ENCODE results near the gene TPR.

DNA sequence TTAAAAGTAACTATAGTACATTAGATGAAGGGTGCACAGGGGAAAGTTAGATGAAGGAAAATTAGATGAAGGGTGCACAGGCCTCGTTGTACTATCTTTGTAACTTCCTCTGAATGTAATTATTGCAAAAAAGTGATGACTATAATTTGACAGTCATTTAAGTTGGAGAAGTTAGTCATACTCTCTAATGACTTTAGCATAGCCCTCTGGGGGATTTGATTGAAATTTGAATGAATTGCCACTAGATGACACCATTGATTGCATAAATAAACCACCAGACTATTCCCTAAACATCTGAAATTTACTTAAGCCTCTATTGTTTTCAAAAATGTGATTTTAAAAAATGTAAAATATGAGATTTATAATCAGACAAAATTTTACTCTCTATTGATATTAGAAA, 102.6 kb downstream of the TPR start:
- TF ChIP-seq FOXJ3 (CRISPR knock-in tag; IDR thresholded peaks at IDR 0.05) (no peak), RFX5 (IDR thresholded peaks at IDR 0.05; ENCODE audit: low read length) (no peak)
